Ovary (tissue), 9 donors: Measurements from ENCODE around the gene RPS21. TPM values are rescaled to one million over a fixed set of nuclear protein-coding genes. Genes with fewer than 3 reads are reported as not detected.

Source experiments
- DNase-seq, 5 donors: peaks; one replicate each; pipeline ENCODE4 v3.0.0-alpha.2; 2019 to 2020
- H3K27ac ChIP-seq, 2 donors: fragments of 200-600 bp; one replicate each; pipeline versions ENCODE4 v1.5.1 to v1.8.0; 2019 to 2022
- H3K27me3 ChIP-seq: fragments of 200-600 bp; one replicate; pipeline ENCODE4 v1.8.0; 2022
- H3K36me3 ChIP-seq: fragments of 200-600 bp; sonication (generic); one replicate; pipeline ENCODE4 v1.5.1; 2019
- H3K4me1 ChIP-seq: one replicate; pipeline ENCODE4 v1.8.1; 2013; ENCODE audit warnings: mild to moderate bottlenecking, moderate library complexity; ENCODE audit not compliant: insufficient read depth
- H3K4me3 ChIP-seq: fragments of 200-600 bp; sonication (generic); one replicate; pipeline ENCODE4 v1.5.1; 2017
- H3K9me3 ChIP-seq, 2 donors: fragments of 200-600 bp in 1 of 2; sonication (generic) in 1 of 2; one replicate each; pipeline versions ENCODE4 v1.5.1 to v1.8.1; 2013 to 2019; ENCODE audit warnings: mild to moderate bottlenecking in 1 of 2, moderate library complexity in 1 of 2
- EP300 ChIP-seq: sonication (generic); formaldehyde crosslinking; IDR thresholded peaks from one replicate; pipeline ENCODE4 v1.6.1; 2017; ENCODE audit warnings: antibody characterized with exemption
- POLR2A ChIP-seq: fragments of 450-650 bp; IDR thresholded peaks from one replicate; pipeline ENCODE4 v1.6.1; 2017; ENCODE audit warnings: antibody characterized with exemption, mild to moderate bottlenecking, moderate library complexity
- WGBS, 3 donors: extraction: QIAGEN DNeasy Blood & Tissue Kit in 1 of 3; methylation state at CpG; one replicate each; pipeline versions ENCODE4 v1.1.5 to v1.1.7; 2013 to 2017; 5-methylcytosine and 5-hydroxymethylcytosine counted together
- intact Hi-C, 4 donors: fragments of 100-400 bp; cut with DNase I; formaldehyde crosslinking; loops; one replicate each; pipeline versions ENCODE4 v1.11.0 to v1.15.1; 2022 to 2023
- polyA plus RNA-seq, 2 donors: library from polyadenylated mRNA; stranded (reverse); fragments of 200-250 nt in 1 of 2; fragments of 350-450 nt in 1 of 2; fragmentation: Illumina TruSeq in 1 of 2; extraction: RNeasy Lipid Tissue Mini Kit (QIAGEN cat#74804) in 1 of 2; gene quantifications; one replicate each; pipeline ENCODE4 v1.2.3, GENCODE V29; 2013 to 2014
- total RNA-seq, 7 donors: library from RNA; depleted of rRNA in 2 of 7; stranded (reverse); fragments of >200 nt in 2 of 7; fragmentation: NEBNext Ultra II Directional in 3 of 7; extraction: Animal tissue kit (Norgen Biotek cat#: 25700) in 3 of 7; gene quantifications; one replicate each; pipeline versions ENCODE4 v1.1.0 to v1.2.4, GENCODE V29; 2016 to 2023
- TF ChIP-seq, protein P1 (sequence below), 3 donors: fragments of 450-650 bp in 2 of 3; fragments of 200-600 bp in 1 of 3; IDR thresholded peaks; one replicate each; pipeline versions ENCODE4 v1.5.1 to v1.8.0; 2016 to 2022; ENCODE audit warnings: antibody characterized with exemption in 3 of 3, mild to moderate bottlenecking in 1 of 3
- donor health status: DM: no; HTN: no; CAD: no; lungs with moderate emphysema.
- donor health status: DM: no; HTN: no; CAD: no.
- donor health status: Bipolar disorder and iron deficiency.
- donor health status: DM: yes; HTN: yes; CAD: no.
- donor health status: DM: no; HTN: no; CAD: no.
- donor health status: DM: yes; HTN: yes; CAD: no.

RPS21 gene
- total and polyA plus RNA-seq, 9 donors, result 1,038 to 9,967 (median 2,977) TPM

GRCh38 chr20:62400541-62400940 is 13.6 kb downstream of the RPS21 start:
- no peak overlapping the region for H3K27ac ChIP-seq
- H3K36me3 ChIP-seq, result no peaks in the 10 kb centered on the region
- H3K9me3 ChIP-seq, result no peaks in the 10 kb centered on the region
- WGBS, 3 donors, result 78 to 87% (median 83%) methylated on average over 10 of the region's 10 CpGs
- TF ChIP-seq POLR2A (no peak), EP300 (no peak)
- TF ChIP-seq, protein P1, sequence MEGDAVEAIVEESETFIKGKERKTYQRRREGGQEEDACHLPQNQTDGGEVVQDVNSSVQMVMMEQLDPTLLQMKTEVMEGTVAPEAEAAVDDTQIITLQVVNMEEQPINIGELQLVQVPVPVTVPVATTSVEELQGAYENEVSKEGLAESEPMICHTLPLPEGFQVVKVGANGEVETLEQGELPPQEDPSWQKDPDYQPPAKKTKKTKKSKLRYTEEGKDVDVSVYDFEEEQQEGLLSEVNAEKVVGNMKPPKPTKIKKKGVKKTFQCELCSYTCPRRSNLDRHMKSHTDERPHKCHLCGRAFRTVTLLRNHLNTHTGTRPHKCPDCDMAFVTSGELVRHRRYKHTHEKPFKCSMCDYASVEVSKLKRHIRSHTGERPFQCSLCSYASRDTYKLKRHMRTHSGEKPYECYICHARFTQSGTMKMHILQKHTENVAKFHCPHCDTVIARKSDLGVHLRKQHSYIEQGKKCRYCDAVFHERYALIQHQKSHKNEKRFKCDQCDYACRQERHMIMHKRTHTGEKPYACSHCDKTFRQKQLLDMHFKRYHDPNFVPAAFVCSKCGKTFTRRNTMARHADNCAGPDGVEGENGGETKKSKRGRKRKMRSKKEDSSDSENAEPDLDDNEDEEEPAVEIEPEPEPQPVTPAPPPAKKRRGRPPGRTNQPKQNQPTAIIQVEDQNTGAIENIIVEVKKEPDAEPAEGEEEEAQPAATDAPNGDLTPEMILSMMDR (IDR thresholded peaks at IDR 0.05), result no peak
- no peak for DNase-seq
- H3K4me1 ChIP-seq, result peaks cover 3% of the 10 kb centered on the region
- H3K4me3 ChIP-seq, result no peak overlapping the region
- intact Hi-C loops, result loop anchor here in 2 of 4 donors (10.0 kb wide), 2 partner anchors 244 to 386 kb away; partner anchors contain the start of gene SLCO4A1 (in 1 of the 2)
- H3K27me3 ChIP-seq, result no peaks in the 10 kb centered on the region

- no peak overlapping the region for H3K4me3 ChIP-seq
- peaks cover 9% of the 10 kb centered on the region for H3K4me1 ChIP-seq
- intact Hi-C loops, result loop anchor here in 2 of 4 donors (10.0 kb wide), 2 partner anchors 243 to 387 kb away; partner anchors contain the start of gene SLCO4A1 (in 1 of the 2)
- H3K36me3 ChIP-seq, result no peaks in the 10 kb centered on the region
- no peak for DNase-seq
- H3K9me3 ChIP-seq, result no peaks in the 10 kb centered on the region
- 76 to 79% (median 78%) methylated on average over 21 of the region's 21 CpGs for WGBS, 3 donors
- TF ChIP-seq, protein P1 (IDR thresholded peaks at IDR 0.05), result no peak
- TF ChIP-seq EP300 (no peak), POLR2A (no peak)
- H3K27me3 ChIP-seq, result no peaks in the 10 kb centered on the region
- no peak overlapping the region for H3K27ac ChIP-seq
Observed at GRCh38 chr20:62401331-62401779, 14.5 kb downstream of the RPS21 start.

- Histone ChIP-seq H3K36me3 (no peaks in the 10 kb centered on the region), H3K27me3 (no peaks in the 10 kb centered on the region), H3K4me1 (peaks cover 11% of the 10 kb centered on the region), H3K9me3 (no peaks in the 10 kb centered on the region), H3K27ac (no peak overlapping the region), H3K4me3 (no peak overlapping the region)
- intact Hi-C loops, result loop anchor here in 2 of 4 donors (10.0 kb wide), 2 partner anchors 242 to 388 kb away; partner anchors contain the start of gene SLCO4A1 (in 1 of the 2)
- no peak for DNase-seq
- WGBS, 3 donors, result 82 to 87% (median 86%) methylated on average over 23 of the region's 23 CpGs
- TF ChIP-seq, protein P1 (IDR thresholded peaks at IDR 0.05), result no peak
- TF ChIP-seq POLR2A (no peak), EP300 (no peak)
Observed at GRCh38 chr20:62402456-62403150, 15.7 kb downstream of the RPS21 start.

GRCh38 chr20:62403331-62403730 is 16.4 kb downstream of the RPS21 start:
- Histone ChIP-seq H3K4me3 (no peak overlapping the region), H3K27ac (no peak overlapping the region), H3K27me3 (no peaks in the 10 kb centered on the region), H3K4me1 (peaks cover 13% of the 10 kb centered on the region), H3K36me3 (no peaks in the 10 kb centered on the region), H3K9me3 (no peaks in the 10 kb centered on the region)
- intact Hi-C loops, result loop anchor here in 2 of 4 donors (10.0 kb wide), 2 partner anchors 241 to 389 kb away; partner anchors contain the start of gene SLCO4A1 (in 1 of the 2)
- WGBS, 3 donors, result 77 to 81% (median 77%) methylated on average over 13 of the region's 13 CpGs
- no peak for DNase-seq
- no peak for TF ChIP-seq EP300
- TF ChIP-seq, protein P1 (IDR thresholded peaks at IDR 0.05), result no peak
